HG03095 (cell line): ENCODE measurements around the gene CRB3.

Experiments
- ATAC-seq: cut with Tn5 transposase; IDR thresholded peaks from one replicate; pipeline ENCODE4 v1.9.1; 2021; ENCODE audit warnings: moderate library complexity; ENCODE audit not compliant: unreplicated experiment

CRB3 gene

GRCh38 chr19:6465663-6466062 lies 1.6 kb downstream of the CRB3 start:
- no peak for ATAC-seq

- no peak for ATAC-seq
Measured at GRCh38 chr19:6466526-6467248, 2.6 kb downstream of the CRB3 start.

GRCh38 chr19:6467384-6467783 lies 3.3 kb downstream of the CRB3 start:
- no peak for ATAC-seq

- no peak for ATAC-seq
Measured at GRCh38 chr19:6470173-6470572, 6.1 kb downstream of the CRB3 start.

GRCh38 chr19:6471076-6471475 lies 7.0 kb downstream of the CRB3 start:
- ATAC-seq = no peak

- ATAC-seq = no peak
Measured at GRCh38 chr19:6472713-6473112, 8.6 kb downstream of the CRB3 start.

GRCh38 chr19:6473647-6474046 lies 9.6 kb downstream of the CRB3 start:
- ATAC-seq = no peak

GRCh38 chr19:6475321-6476108 lies 11.4 kb downstream of the CRB3 start:
- no peak for ATAC-seq

- ATAC-seq = no peak
Measured at GRCh38 chr19:6476155-6476895, 12.3 kb downstream of the CRB3 start.

GRCh38 chr19:6476896-6477431 lies 12.9 kb downstream of the CRB3 start:
- ATAC-seq = no peak

GRCh38 chr19:6478815-6479214 lies 14.7 kb downstream of the CRB3 start:
- ATAC-seq = no peak

- ATAC-seq = no peak
Measured at GRCh38 chr19:6479836-6480398, 15.8 kb downstream of the CRB3 start.

- ATAC-seq = peak; percentile 16
Measured at GRCh38 chr19:6480848-6481415, 16.9 kb downstream of the CRB3 start.

GRCh38 chr19:6481541-6482342 lies 17.7 kb downstream of the CRB3 start, which contains the start of gene DENND1C:
TSS of gene DENND1C (minus strand) at chr19:6481787. CDS start at chr19:6481695, 92 bp downstream.
- peak; percentile 50 for ATAC-seq

GRCh38 chr19:6482343-6482686 lies 18.2 kb downstream of the CRB3 start:
- ATAC-seq = no peak

- ATAC-seq = no peak
Measured at GRCh38 chr19:6483235-6483634, 19.2 kb downstream of the CRB3 start.

- no peak for ATAC-seq
Measured at GRCh38 chr19:6484230-6484629, 20.2 kb downstream of the CRB3 start.

GRCh38 chr19:6484831-6485230 lies 20.8 kb downstream of the CRB3 start:
- no peak for ATAC-seq

GRCh38 chr19:6489278-6490061 lies 25.4 kb downstream of the CRB3 start:
- peak; percentile 65 for ATAC-seq
